Urinary bladder (tissue), 4 donors: ENCODE results near the gene PDGFB. TPM values are rescaled to one million over a fixed set of nuclear protein-coding genes. Genes with fewer than 3 reads are reported as not detected.
A peak's percentile ranks its signal among the peaks of the same experiment; 100 is the strongest.

Experiments used
- DNase-seq: peaks from one replicate; pipeline ENCODE4 v3.0.0-alpha.2; 2015; ENCODE audit errors: extremely low spot score
- H3K27ac ChIP-seq: one replicate; pipeline ENCODE4 v1.5.1; 2013; ENCODE audit warnings: low read depth, mild to moderate bottlenecking, moderate library complexity
- H3K36me3 ChIP-seq: one replicate; pipeline ENCODE4 v1.6.1; 2013; ENCODE audit warnings: mild to moderate bottlenecking, moderate library complexity; ENCODE audit not compliant: insufficient read depth
- H3K4me1 ChIP-seq: one replicate; pipeline ENCODE4 v1.6.1; 2013; ENCODE audit warnings: mild to moderate bottlenecking, moderate library complexity; ENCODE audit not compliant: insufficient read depth
- H3K4me3 ChIP-seq: one replicate; pipeline ENCODE4 v1.5.1; 2013; ENCODE audit warnings: low read depth, low read length
- WGBS: extraction: QIAGEN DNeasy Blood & Tissue Kit; methylation state at CpG from one replicate; pipeline ENCODE4 v1.1.7; 2013; 5-methylcytosine and 5-hydroxymethylcytosine counted together
- polyA plus RNA-seq: library from polyadenylated mRNA; stranded (reverse); fragments of 200-250 nt; gene quantifications from one replicate; pipeline ENCODE4 v1.2.3, GENCODE V29; 2013
- total RNA-seq: library from RNA; depleted of rRNA; stranded (reverse); fragments of >200 nt; gene quantifications from one replicate; pipeline ENCODE4 v1.2.3, GENCODE V29; 2014
- donor health status: healthy with polysubstance abuse.
- donor health status: healthy.

PDGFB gene
- total and polyA plus RNA-seq, 2 donors: 5.8 to 12.3 TPM

- H3K27ac ChIP-seq: no peak overlapping the region
- H3K36me3 ChIP-seq: no peaks in the 10 kb centered on the region
- no peaks in the 10 kb centered on the region for H3K4me1 ChIP-seq
- 82% methylated on average over 18 of the region's 18 CpGs for WGBS
- no peak for DNase-seq
- H3K4me3 ChIP-seq: no peak overlapping the region
These were observed 69.2 kb downstream of the PDGFB start for GRCh38 chr22:39175353-39176142.

GRCh38 chr22:39174498-39175352 is 70.1 kb downstream of the PDGFB start:
- H3K27ac ChIP-seq: no peak overlapping the region
- no peaks in the 10 kb centered on the region for H3K4me1 ChIP-seq
- H3K4me3 ChIP-seq: no peak overlapping the region
- 27% methylated on average over 22 of the region's 22 CpGs for WGBS
- DNase-seq: peak; percentile 75
- H3K36me3 ChIP-seq: no peaks in the 10 kb centered on the region

GRCh38 chr22:39173787-39174497 is 70.8 kb downstream of the PDGFB start:
- no peak overlapping the region for H3K4me3 ChIP-seq
- 67% methylated on average over 11 of the region's 11 CpGs for WGBS

More at GRCh38 chr22:39173787-39174497, 70.8 kb downstream of the PDGFB start:
- no peaks in the 10 kb centered on the region for H3K4me1 ChIP-seq
- H3K27ac ChIP-seq: peak overlapping the region; percentile 12
- no peaks in the 10 kb centered on the region for H3K36me3 ChIP-seq
- DNase-seq: no peak

Other genes with a start within 250 kb of the PDGFB start
- 8.1 TPM for gene APOBEC3C, start 230.7 kb downstream of the PDGFB start, total RNA-seq
- 28.9 TPM for gene APOBEC3C, start 230.7 kb downstream of the PDGFB start, polyA plus RNA-seq
- 1.3 TPM for gene APOBEC3D, start 223.9 kb downstream of the PDGFB start, total RNA-seq
- gene APOBEC3D, start 223.9 kb downstream of the PDGFB start, polyA plus RNA-seq: 2.7 TPM
- gene APOBEC3F, start 204.1 kb downstream of the PDGFB start, total RNA-seq: 4.7 TPM
- 4.4 TPM for gene APOBEC3F, start 204.1 kb downstream of the PDGFB start, polyA plus RNA-seq
- 10.1 TPM for gene APOBEC3G, start 167.7 kb downstream of the PDGFB start, total RNA-seq
- gene APOBEC3G, start 167.7 kb downstream of the PDGFB start, polyA plus RNA-seq: 12.7 TPM
- gene APOBEC3H, start 147.7 kb downstream of the PDGFB start, total RNA-seq: not detected
- 0.24 TPM for gene APOBEC3H, start 147.7 kb downstream of the PDGFB start, polyA plus RNA-seq
- 11.6 TPM for gene CBX7, start 92.3 kb downstream of the PDGFB start, total RNA-seq
- gene CBX7, start 92.3 kb downstream of the PDGFB start, polyA plus RNA-seq: 154 TPM
- gene RPL3, start 74.6 kb upstream of the PDGFB start, total RNA-seq: 1,908 TPM
- gene RPL3, start 74.6 kb upstream of the PDGFB start, polyA plus RNA-seq: 4,002 TPM
- 13.3 TPM for gene SYNGR1, start 105.0 kb upstream of the PDGFB start, total RNA-seq
- 54.6 TPM for gene SYNGR1, start 105.0 kb upstream of the PDGFB start, polyA plus RNA-seq
- 12.6 TPM for gene TAB1, start 154.8 kb upstream of the PDGFB start, total RNA-seq
- 34.7 TPM for gene TAB1, start 154.8 kb upstream of the PDGFB start, polyA plus RNA-seq
- gene MGAT3, start 212.0 kb upstream of the PDGFB start, total RNA-seq: 4.2 TPM
- 4.8 TPM for gene MGAT3, start 212.0 kb upstream of the PDGFB start, polyA plus RNA-seq